Keratinocyte (primary cell): ENCODE measurements around the gene IRGM. TPM values are rescaled to one million over a fixed set of nuclear protein-coding genes. Genes with fewer than 3 reads are reported as not detected.
"Not testable (repeated sequence)": the region's sequence is repeated elsewhere in the genome, so short reads cannot be mapped to it uniquely, and the experiment has no call there.

Experiments
- DNase-seq: peaks from one replicate; pipeline ENCODE4 v3.0.0-alpha.2; 2011; ENCODE audit warnings: low read depth, missing footprints, low spot score
- FAIRE-seq: peaks from 2 replicates; lab custom pipeline; 2011; peaks lifted over from hg19 to GRCh38; lab: Jason Lieb, UNC
- H2AFZ ChIP-seq: 2 replicates; pipeline ENCODE4 v1.6.0; 2012; ENCODE audit warnings: low read length, control low read depth, inconsistent platforms; ENCODE audit not compliant: control insufficient read depth
- H3K27ac ChIP-seq: 2 replicates; pipeline ENCODE4 v1.5.1; 2011; ENCODE audit warnings: low read length; ENCODE audit not compliant: control insufficient read depth, insufficient read depth
- H3K27me3 ChIP-seq: 3 replicates; pipeline ENCODE4 v1.6.0; 2011; ENCODE audit warnings: low read length; ENCODE audit not compliant: control insufficient read depth, insufficient read depth; ENCODE audit errors: extremely low read depth
- H3K36me3 ChIP-seq, 2 experiments: 2 replicates in 1 of 2; 3 replicates in 1 of 2; pipeline ENCODE4 v1.5.1; 2011; ENCODE audit warnings: low read length in 2 of 2, mild to moderate bottlenecking in 1 of 2; ENCODE audit not compliant: control insufficient read depth in 2 of 2, insufficient read depth in 2 of 2; ENCODE audit errors: extremely low read depth in 1 of 2
- H3K4me1 ChIP-seq: 3 replicates; pipeline ENCODE4 v1.5.1; 2011; ENCODE audit warnings: low read length; ENCODE audit not compliant: control insufficient read depth, insufficient read depth; ENCODE audit errors: extremely low read depth
- H3K4me2 ChIP-seq: 3 replicates; pipeline ENCODE4 v1.6.0; 2011; ENCODE audit warnings: low read depth, low read length; ENCODE audit not compliant: control insufficient read depth, insufficient read depth; ENCODE audit errors: extremely low read depth
- H3K4me3 ChIP-seq, 3 experiments: fragments of 200-600 bp in 1 of 3; sonication (generic) in 1 of 3; 2 replicates in 2 of 3; 3 replicates in 1 of 3; pipeline ENCODE4 v1.5.1; 2011 to 2016; ENCODE audit warnings: low read length in 3 of 3, mild to moderate bottlenecking in 3 of 3, control low read depth in 2 of 3, inconsistent platforms in 1 of 3, low read depth in 1 of 3, mixed read lengths in 1 of 3, mixed run types in 1 of 3, moderate library complexity in 1 of 3; ENCODE audit not compliant: control insufficient read depth in 2 of 3, insufficient read depth in 2 of 3; ENCODE audit errors: extremely low read depth in 1 of 3
- H3K79me2 ChIP-seq: 2 replicates; pipeline ENCODE4 v1.6.0; 2012; ENCODE audit warnings: low read length; ENCODE audit not compliant: control insufficient read depth, insufficient read depth
- H3K9ac ChIP-seq: 3 replicates; pipeline ENCODE4 v1.6.0; 2011; ENCODE audit warnings: low read length; ENCODE audit not compliant: control insufficient read depth, insufficient read depth; ENCODE audit errors: extremely low read depth
- H3K9me1 ChIP-seq: 3 replicates; pipeline ENCODE4 v1.6.0; 2011; ENCODE audit warnings: low read length; ENCODE audit not compliant: control insufficient read depth, insufficient read depth; ENCODE audit errors: extremely low read depth
- H3K9me3 ChIP-seq: 2 replicates; pipeline ENCODE4 v1.5.1; 2012; ENCODE audit warnings: low read depth, low read length; ENCODE audit not compliant: control insufficient read depth
- H4K20me1 ChIP-seq: 3 replicates; pipeline ENCODE4 v1.6.0; 2011; ENCODE audit warnings: low read length; ENCODE audit not compliant: control insufficient read depth, insufficient read depth; ENCODE audit errors: extremely low read depth
- EZH2 ChIP-seq: IDR thresholded peaks from one replicate; pipeline ENCODE4 v1.6.1; 2012; ENCODE audit warnings: inconsistent platforms, mild to moderate bottlenecking, low read length, moderate library complexity
- dilution Hi-C: fragments of 300-500 bp; cut with MboI; formaldehyde crosslinking; loops from one replicate; pipeline ENCODE4 v1.7.0; 2020; ENCODE audit warnings: low sequenced_read_pairs; ENCODE audit not compliant: extremely low pct_ligation_motif_present
- polyA plus RNA-seq, 5 experiments: library from polyadenylated mRNA; depleted of rRNA in 3 of 5; stranded (reverse) in 3 of 5; stranded (forward) in 1 of 5; unstranded in 1 of 5; fragments of >200 nt; gene quantifications; 1 replicate in 1 of 5; 2 replicates in 3 of 5; 3 replicates in 1 of 5; pipeline versions ENCODE4 v1.2.1 to v1.2.3, GENCODE V29; 2011 to 2012; ENCODE audit warnings: missing spikeins in 2 of 5, low read depth in 1 of 5, low replicate concordance in 1 of 5
- TF ChIP-seq, protein P1 (sequence below), 3 experiments: IDR thresholded peaks in 1 of 3; conservative IDR thresholded peaks in 1 of 3; optimal IDR thresholded peaks in 1 of 3; 2 replicates in 2 of 3; 3 replicates in 1 of 3; pipeline versions ENCODE3 to v1.5.1; 2011; ENCODE audit warnings: low read length in 3 of 3, mild to moderate bottlenecking in 3 of 3, moderate library complexity in 2 of 3, control low read depth in 1 of 3, inconsistent platforms in 1 of 3; ENCODE audit not compliant: insufficient read depth in 2 of 3; ENCODE audit errors: extremely low read depth in 1 of 3

IRGM gene
- polyA plus RNA-seq, 1 donor (not counting 4 experiments of a cell fraction or from before 2014, with no cell fraction given): not detected

DNA sequence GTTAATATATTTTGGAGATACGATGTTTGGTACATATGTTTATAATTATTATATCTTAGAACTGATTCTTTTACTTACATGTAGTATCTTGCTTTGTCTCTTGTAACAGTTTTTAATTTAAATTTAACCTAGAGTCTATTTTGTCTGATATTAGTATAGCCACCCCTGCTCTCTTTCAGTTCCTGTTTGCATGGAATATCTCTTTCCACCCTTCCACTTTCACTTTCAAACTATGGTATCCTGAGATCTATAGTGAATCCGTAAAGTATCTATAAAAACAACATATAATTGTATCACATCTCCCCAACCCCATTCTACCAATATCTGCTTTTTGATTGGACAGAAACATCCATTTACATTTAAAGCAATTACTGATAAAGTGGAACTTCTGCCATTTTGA lies 7.2 kb downstream of the IRGM start:
- no peak overlapping the region for H2AFZ ChIP-seq
- H3K9me1 ChIP-seq: no peaks in the 10 kb centered on the region
- H3K4me1 ChIP-seq: no peaks in the 10 kb centered on the region
- H3K4me3 ChIP-seq: no peak overlapping the region
- no peak overlapping the region for H3K9ac ChIP-seq
- no peak overlapping the region for H3K4me2 ChIP-seq
- no peak overlapping the region for H3K27ac ChIP-seq
- H3K9me3 ChIP-seq: no peaks in the 10 kb centered on the region
- no peak for TF ChIP-seq EZH2
- TF ChIP-seq, protein P1, sequence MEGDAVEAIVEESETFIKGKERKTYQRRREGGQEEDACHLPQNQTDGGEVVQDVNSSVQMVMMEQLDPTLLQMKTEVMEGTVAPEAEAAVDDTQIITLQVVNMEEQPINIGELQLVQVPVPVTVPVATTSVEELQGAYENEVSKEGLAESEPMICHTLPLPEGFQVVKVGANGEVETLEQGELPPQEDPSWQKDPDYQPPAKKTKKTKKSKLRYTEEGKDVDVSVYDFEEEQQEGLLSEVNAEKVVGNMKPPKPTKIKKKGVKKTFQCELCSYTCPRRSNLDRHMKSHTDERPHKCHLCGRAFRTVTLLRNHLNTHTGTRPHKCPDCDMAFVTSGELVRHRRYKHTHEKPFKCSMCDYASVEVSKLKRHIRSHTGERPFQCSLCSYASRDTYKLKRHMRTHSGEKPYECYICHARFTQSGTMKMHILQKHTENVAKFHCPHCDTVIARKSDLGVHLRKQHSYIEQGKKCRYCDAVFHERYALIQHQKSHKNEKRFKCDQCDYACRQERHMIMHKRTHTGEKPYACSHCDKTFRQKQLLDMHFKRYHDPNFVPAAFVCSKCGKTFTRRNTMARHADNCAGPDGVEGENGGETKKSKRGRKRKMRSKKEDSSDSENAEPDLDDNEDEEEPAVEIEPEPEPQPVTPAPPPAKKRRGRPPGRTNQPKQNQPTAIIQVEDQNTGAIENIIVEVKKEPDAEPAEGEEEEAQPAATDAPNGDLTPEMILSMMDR (optimal IDR thresholded peaks at IDR 0.05 in 1 of 3, IDR thresholded peaks at IDR 0.05 in 1 of 3, conservative IDR thresholded peaks at IDR 0.05 in 1 of 3; ENCODE audit: extremely low read depth in 1 of 3, insufficient read depth in 2 of 3, low read length in 3 of 3): no peak
- DNase-seq: no peak
- no peaks in the 10 kb centered on the region for H3K27me3 ChIP-seq
- H3K36me3 ChIP-seq: no peaks in the 10 kb centered on the region
- FAIRE-seq: no peak
- dilution Hi-C loops: no loop called here
- no peaks in the 10 kb centered on the region for H4K20me1 ChIP-seq
- H3K79me2 ChIP-seq: no peaks in the 10 kb centered on the region

DNA sequence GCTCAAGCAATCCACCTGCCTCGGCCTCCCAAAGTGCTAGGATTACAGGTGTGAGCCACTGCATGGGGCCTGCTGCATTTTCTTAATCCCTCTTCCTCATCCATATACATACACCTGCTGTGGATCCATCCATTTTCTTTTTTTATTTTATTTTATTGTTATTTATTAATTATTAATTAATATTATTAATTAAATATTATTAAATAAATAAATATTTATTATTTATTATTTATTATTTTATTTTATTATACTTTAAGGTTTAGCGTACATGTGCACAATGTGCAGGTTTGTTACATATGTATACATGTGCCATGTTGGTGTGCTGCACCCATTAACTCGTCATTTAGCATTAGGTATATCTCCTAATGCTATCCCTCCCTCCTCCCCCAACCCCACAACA lies 10.4 kb downstream of the IRGM start:
- H3K9ac ChIP-seq, H3K36me3 ChIP-seq, H4K20me1 ChIP-seq, FAIRE-seq, H3K27ac ChIP-seq, dilution Hi-C loops, H3K4me2 ChIP-seq, DNase-seq, H2AFZ ChIP-seq, H3K4me1 ChIP-seq, H3K27me3 ChIP-seq, H3K9me1 ChIP-seq, H3K79me2 ChIP-seq, H3K9me3 ChIP-seq, H3K4me3 ChIP-seq: not testable (repeated sequence)

DNA sequence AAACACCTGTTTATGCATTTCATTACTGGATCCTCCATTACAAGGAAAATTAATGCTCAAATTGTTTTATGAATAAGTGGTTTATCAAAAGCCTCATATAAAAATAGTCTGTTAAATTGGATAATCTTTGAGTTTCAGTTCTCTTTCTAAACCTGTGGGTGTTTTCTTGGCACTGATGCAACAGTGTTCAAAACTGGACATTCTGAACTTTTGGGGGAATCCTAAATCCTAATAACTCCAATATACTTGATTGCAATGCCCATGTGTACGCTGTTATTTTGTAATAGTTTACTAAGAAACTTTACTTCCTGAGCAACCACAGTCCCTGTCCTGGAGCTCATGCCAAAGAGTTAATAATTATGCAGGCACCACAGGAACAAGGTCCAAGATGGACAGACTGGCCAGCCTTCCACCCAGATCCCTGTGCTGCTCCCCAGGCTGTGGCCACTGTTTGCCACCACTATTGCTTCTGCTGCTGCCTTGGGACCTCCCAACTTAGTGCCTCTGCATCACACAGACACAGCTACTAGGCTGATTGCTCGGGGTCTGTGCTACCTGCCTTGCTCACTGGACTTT lies 14.0 kb downstream of the IRGM start:
- H3K27me3 ChIP-seq: no peaks in the 10 kb centered on the region
- H3K4me2 ChIP-seq: no peak overlapping the region
- no peak for FAIRE-seq
- no peaks in the 10 kb centered on the region for H3K9me1 ChIP-seq
- DNase-seq: no peak
- H3K9me3 ChIP-seq: no peaks in the 10 kb centered on the region
- H3K79me2 ChIP-seq: no peaks in the 10 kb centered on the region
- no peaks in the 10 kb centered on the region for H4K20me1 ChIP-seq
- H3K36me3 ChIP-seq: no peaks in the 10 kb centered on the region
- H2AFZ ChIP-seq: no peak overlapping the region
- no peak overlapping the region for H3K9ac ChIP-seq
- H3K27ac ChIP-seq: no peak overlapping the region
- H3K4me1 ChIP-seq: no peaks in the 10 kb centered on the region
- TF ChIP-seq, protein P1 (optimal IDR thresholded peaks at IDR 0.05 in 1 of 3, IDR thresholded peaks at IDR 0.05 in 1 of 3, conservative IDR thresholded peaks at IDR 0.05 in 1 of 3; ENCODE audit: extremely low read depth in 1 of 3, insufficient read depth in 2 of 3, low read length in 3 of 3): no peak
- TF ChIP-seq EZH2: no peak
- dilution Hi-C loops: no loop called here
- no peak overlapping the region for H3K4me3 ChIP-seq
